Measurements from ENCODE around the gene WRAP73. TPM values are rescaled to one million over a fixed set of nuclear protein-coding genes. Genes with fewer than 3 reads are reported as not detected.

WRAP73 gene
- total RNA-seq, 1 experiment from 2014 or later: 41.2 TPM

DNA sequence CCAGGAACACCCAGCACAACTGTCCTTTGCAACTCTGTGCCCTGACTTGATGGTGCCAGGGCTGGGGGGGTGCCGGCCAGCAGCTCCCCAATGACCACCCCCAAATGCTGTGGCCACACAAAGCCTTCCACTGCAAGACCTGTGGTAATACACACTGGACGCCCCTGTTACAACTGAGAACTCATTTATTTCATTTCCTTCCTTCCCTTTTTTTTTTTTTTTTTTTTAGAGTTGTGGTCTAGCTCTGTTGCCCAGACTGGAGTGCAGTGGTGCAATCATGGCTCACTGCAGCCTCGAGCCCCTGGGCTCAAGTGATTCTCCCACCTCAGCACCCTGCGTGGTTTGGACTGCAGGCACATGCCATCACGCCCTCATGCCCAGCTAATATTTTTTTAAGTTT, 27.6 kb upstream of the WRAP73 start:
- TF ChIP-seq, protein P1, sequence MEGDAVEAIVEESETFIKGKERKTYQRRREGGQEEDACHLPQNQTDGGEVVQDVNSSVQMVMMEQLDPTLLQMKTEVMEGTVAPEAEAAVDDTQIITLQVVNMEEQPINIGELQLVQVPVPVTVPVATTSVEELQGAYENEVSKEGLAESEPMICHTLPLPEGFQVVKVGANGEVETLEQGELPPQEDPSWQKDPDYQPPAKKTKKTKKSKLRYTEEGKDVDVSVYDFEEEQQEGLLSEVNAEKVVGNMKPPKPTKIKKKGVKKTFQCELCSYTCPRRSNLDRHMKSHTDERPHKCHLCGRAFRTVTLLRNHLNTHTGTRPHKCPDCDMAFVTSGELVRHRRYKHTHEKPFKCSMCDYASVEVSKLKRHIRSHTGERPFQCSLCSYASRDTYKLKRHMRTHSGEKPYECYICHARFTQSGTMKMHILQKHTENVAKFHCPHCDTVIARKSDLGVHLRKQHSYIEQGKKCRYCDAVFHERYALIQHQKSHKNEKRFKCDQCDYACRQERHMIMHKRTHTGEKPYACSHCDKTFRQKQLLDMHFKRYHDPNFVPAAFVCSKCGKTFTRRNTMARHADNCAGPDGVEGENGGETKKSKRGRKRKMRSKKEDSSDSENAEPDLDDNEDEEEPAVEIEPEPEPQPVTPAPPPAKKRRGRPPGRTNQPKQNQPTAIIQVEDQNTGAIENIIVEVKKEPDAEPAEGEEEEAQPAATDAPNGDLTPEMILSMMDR (conservative IDR thresholded peaks at IDR 0.05; ENCODE audit: low read depth, low read length): no peak
- TF ChIP-seq EZH2 (IDR thresholded peaks at IDR 0.05; ENCODE audit: borderline replicate concordance, low read depth, low read length, poor library complexity, severe bottlenecking): no peak
- Histone ChIP-seq H3K27ac (ENCODE audit: low read depth, low read length, poor library complexity, severe bottlenecking) (no peak overlapping the region), H3K4me1 (ENCODE audit: insufficient read depth, low read length, poor library complexity, severe bottlenecking) (peaks cover 9% of the 10 kb centered on the region), H3K4me3 (ENCODE audit: low read depth, low read length, poor library complexity, severe bottlenecking) (no peak overlapping the region), H3K9me3 (ENCODE audit: low read depth, low read length, poor library complexity, severe bottlenecking) (no peaks in the 10 kb centered on the region), H3K27me3 (replicated peaks; ENCODE audit: insufficient read depth, low read depth, low read length, poor library complexity) (no peaks in the 10 kb centered on the region), H3K36me3 (ENCODE audit: insufficient read depth, low read length, poor library complexity, severe bottlenecking) (no peaks in the 10 kb centered on the region)
- ChIA-PET POLR2A (ENCODE audit: low non-redundant PET) (no interaction called here), CTCF (no interaction called here)
- no TSS peak for BruUV-seq (replicated peaks)
- no peak for DNase-seq (ENCODE audit: low spot score)
- intact Hi-C loops (cut with micrococcal nuclease; ENCODE audit: unreplicated experiment): no loop called here

DNA sequence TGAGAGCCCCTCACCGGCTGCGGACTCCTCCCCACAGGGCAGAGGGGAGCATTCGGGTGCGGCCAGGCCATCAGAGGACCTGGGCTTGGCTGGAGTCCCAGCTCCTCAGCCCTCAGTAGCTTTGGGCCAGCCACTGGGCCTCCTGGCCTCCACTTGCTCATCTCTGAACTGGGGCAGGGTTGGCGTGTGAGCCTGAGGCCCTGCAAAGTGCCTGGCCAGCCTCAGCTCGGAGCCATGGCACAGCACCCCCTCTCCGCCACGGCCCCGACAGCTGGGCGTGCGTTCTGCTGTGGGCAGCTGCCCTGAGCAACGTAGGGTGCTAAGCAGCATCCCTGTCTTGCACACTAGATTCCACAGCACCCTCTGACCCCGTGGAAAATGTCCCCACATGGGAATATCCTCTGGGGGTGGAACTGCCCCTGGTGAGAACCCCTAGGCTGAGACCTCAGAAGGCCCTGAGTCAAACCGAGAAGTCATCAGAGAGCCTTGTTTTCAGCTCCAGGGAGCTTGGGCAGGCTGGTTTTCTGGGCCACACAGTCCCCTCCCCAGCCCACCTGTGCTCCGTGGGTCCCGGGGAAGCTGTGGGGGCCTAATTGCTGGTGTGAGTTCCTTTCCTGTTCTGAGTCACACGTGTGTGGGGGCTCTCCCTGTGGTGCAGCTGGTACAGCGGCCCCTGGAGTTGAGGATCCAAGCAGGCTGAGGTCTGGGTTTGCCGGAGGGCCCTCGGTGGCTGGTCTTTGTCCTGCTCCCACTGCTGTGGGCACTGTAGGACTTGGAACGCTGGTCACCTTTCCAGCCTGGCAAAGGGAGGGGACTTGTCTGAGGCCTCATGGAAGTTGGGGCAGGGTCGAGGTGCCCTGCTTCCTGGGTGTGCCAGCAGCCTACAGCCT, 26.9 kb upstream of the WRAP73 start:
- ChIA-PET CTCF (no interaction called here), POLR2A (ENCODE audit: low non-redundant PET) (no interaction called here)
- H3K4me3 ChIP-seq (ENCODE audit: low read depth, low read length, poor library complexity, severe bottlenecking): no peak overlapping the region
- peaks cover 9% of the 10 kb centered on the region for H3K4me1 ChIP-seq (ENCODE audit: insufficient read depth, low read length, poor library complexity, severe bottlenecking)
- no peaks in the 10 kb centered on the region for H3K27me3 ChIP-seq (replicated peaks; ENCODE audit: insufficient read depth, low read depth, low read length, poor library complexity)
- intact Hi-C loops (cut with micrococcal nuclease; ENCODE audit: unreplicated experiment): no loop called here
- no peaks in the 10 kb centered on the region for H3K9me3 ChIP-seq (ENCODE audit: low read depth, low read length, poor library complexity, severe bottlenecking)
- no peak for DNase-seq (ENCODE audit: low spot score)
- H3K36me3 ChIP-seq (ENCODE audit: insufficient read depth, low read length, poor library complexity, severe bottlenecking): no peaks in the 10 kb centered on the region
- no peak for TF ChIP-seq EZH2 (IDR thresholded peaks at IDR 0.05; ENCODE audit: borderline replicate concordance, low read depth, low read length, poor library complexity, severe bottlenecking)
- TF ChIP-seq, protein P1 (conservative IDR thresholded peaks at IDR 0.05; ENCODE audit: low read depth, low read length): no peak
- no TSS peak for BruUV-seq (replicated peaks)
- no peak overlapping the region for H3K27ac ChIP-seq (ENCODE audit: low read depth, low read length, poor library complexity, severe bottlenecking)

DNA sequence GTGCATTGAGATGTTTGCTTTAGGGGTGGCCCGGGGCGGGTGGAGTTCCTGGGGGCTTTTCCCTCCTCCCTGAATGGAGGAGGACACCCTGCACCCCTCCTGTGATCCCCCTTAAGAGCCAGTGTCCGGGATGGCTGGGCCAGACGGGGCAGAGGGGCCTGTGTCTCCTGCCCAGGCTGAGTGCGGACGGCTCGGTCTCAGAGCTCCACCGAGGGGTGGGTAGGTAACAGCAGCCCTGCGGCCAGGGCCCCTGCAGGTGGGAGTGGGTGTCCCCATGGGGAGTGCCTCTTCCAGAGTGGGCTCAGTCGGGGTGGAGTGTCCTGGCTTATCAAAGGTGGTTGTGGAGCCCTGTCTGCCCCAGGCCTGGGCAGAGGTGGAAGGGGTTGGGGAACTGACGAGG, 25.5 kb upstream of the WRAP73 start:
- no peaks in the 10 kb centered on the region for H3K9me3 ChIP-seq (ENCODE audit: low read depth, low read length, poor library complexity, severe bottlenecking)
- peaks cover 9% of the 10 kb centered on the region for H3K4me1 ChIP-seq (ENCODE audit: insufficient read depth, low read length, poor library complexity, severe bottlenecking)
- no peak overlapping the region for H3K27ac ChIP-seq (ENCODE audit: low read depth, low read length, poor library complexity, severe bottlenecking)
- no peaks in the 10 kb centered on the region for H3K27me3 ChIP-seq (replicated peaks; ENCODE audit: insufficient read depth, low read depth, low read length, poor library complexity)
- POLR2A ChIA-PET (ENCODE audit: low non-redundant PET): no interaction called here
- TF ChIP-seq, protein P1 (conservative IDR thresholded peaks at IDR 0.05; ENCODE audit: low read depth, low read length): no peak
- TF ChIP-seq EZH2 (IDR thresholded peaks at IDR 0.05; ENCODE audit: borderline replicate concordance, low read depth, low read length, poor library complexity, severe bottlenecking): no peak
- intact Hi-C loops (cut with micrococcal nuclease; ENCODE audit: unreplicated experiment): no loop called here
- no peaks in the 10 kb centered on the region for H3K36me3 ChIP-seq (ENCODE audit: insufficient read depth, low read length, poor library complexity, severe bottlenecking)
- no peak for DNase-seq (ENCODE audit: low spot score)
- no TSS peak for BruUV-seq (replicated peaks)
- CTCF ChIA-PET: no interaction called here
- no peak overlapping the region for H3K4me3 ChIP-seq (ENCODE audit: low read depth, low read length, poor library complexity, severe bottlenecking)
